ENCODE results near the gene KIF15. TPM values are rescaled to one million over a fixed set of nuclear protein-coding genes. Genes with fewer than 3 reads are reported as not detected.
A peak's percentile ranks its signal among the peaks of the same experiment; 100 is the strongest.

Gene KIF15
- total RNA-seq, 2 donors from 2014 or later = 0.42 to 2.4 TPM

- H3K36me3 ChIP-seq = no peaks in the 10 kb centered on the region
- H3K9me3 ChIP-seq = peaks cover 6% of the 10 kb centered on the region
- no peak overlapping the region for H3K27ac ChIP-seq
- TF ChIP-seq, protein P1, sequence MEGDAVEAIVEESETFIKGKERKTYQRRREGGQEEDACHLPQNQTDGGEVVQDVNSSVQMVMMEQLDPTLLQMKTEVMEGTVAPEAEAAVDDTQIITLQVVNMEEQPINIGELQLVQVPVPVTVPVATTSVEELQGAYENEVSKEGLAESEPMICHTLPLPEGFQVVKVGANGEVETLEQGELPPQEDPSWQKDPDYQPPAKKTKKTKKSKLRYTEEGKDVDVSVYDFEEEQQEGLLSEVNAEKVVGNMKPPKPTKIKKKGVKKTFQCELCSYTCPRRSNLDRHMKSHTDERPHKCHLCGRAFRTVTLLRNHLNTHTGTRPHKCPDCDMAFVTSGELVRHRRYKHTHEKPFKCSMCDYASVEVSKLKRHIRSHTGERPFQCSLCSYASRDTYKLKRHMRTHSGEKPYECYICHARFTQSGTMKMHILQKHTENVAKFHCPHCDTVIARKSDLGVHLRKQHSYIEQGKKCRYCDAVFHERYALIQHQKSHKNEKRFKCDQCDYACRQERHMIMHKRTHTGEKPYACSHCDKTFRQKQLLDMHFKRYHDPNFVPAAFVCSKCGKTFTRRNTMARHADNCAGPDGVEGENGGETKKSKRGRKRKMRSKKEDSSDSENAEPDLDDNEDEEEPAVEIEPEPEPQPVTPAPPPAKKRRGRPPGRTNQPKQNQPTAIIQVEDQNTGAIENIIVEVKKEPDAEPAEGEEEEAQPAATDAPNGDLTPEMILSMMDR (IDR thresholded peaks at IDR 0.05) = no peak
- no peak overlapping the region for H3K4me3 ChIP-seq
- H3K27me3 ChIP-seq (replicated peaks; ENCODE audit: insufficient read depth) = no peaks in the 10 kb centered on the region
- DNase-seq (ENCODE audit: low spot score) (no peak), ATAC-seq (ENCODE audit: insufficient number of reproducible peaks, low FRiP score, low read depth) (no peak)
- H3K4me1 ChIP-seq (ENCODE audit: control insufficient read depth in 1 of 2, low read depth in 2 of 2) = peaks cover 6 to 12% of the 10 kb centered on the region in 2 donors
Observed at GRCh38 chr3:44860117-44860516, 98.5 kb downstream of the KIF15 start.

DNA sequence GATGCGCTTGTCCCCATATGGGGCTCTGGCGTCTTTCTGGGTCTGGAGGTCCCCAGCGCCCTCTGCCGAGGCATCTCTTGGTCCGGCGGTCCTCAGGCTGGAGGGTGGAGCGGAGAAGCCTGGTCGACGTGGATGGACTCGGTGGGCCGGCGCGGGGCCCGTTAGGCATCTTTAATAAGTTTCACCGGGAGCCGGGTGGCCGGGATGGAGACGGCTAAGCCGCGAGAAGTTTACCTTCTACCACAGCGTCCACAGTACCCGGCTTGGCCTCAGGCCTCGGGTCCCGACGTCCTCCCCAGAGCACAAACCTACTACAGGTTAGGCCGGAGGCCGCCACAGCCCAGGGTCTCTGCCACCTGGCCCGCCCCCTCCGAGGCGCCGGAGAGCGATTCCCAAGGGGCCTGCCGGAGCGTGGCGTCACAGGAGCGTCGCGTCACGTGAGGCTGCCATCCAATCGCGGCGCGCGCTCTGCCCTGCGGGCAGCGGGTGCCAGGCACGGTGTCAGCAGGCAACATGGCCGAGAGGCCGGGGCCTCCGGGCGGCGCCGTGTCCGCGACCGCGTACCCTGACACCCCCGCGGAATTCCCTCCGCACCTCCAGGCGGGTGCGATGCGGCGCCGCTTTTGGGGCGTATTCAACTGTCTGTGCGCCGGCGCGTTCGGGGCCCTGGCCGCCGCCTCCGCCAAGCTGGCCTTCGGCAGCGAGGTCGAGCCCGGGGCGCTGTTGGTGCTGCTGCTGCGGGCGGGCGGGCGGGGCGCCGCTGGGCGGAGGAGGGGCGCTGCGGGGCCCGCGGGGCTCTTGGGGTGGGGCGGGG, 100.0 kb downstream of the KIF15 start, which contains the start of gene TMEM42:
Gene TMEM42, plus strand, starts transcription at position 501 of the 814 bp plus-strand sequence. Its CDS starts 13 bp downstream, at position 514.
- H3K27me3 ChIP-seq (replicated peaks; ENCODE audit: insufficient read depth) = no peaks in the 10 kb centered on the region
- DNase-seq (ENCODE audit: low spot score) (peak; percentile 66), ATAC-seq (ENCODE audit: insufficient number of reproducible peaks, low FRiP score, low read depth) (peak; percentile 95)
- H3K9me3 ChIP-seq = peaks cover 3% of the 10 kb centered on the region
- no peaks in the 10 kb centered on the region for H3K36me3 ChIP-seq
- peak within 1 kb of the TSS; percentile 82 for H3K4me3 ChIP-seq
- H3K27ac ChIP-seq = peak within 1 kb of the TSS; percentile 75 to 91
- TF ChIP-seq, protein P1 (IDR thresholded peaks at IDR 0.05) = no peak
- H3K4me1 ChIP-seq (ENCODE audit: control insufficient read depth in 1 of 2, low read depth in 2 of 2) = peaks cover 6 to 12% of the 10 kb centered on the region in 2 donors

GRCh38 chr3:44862226-44862637, 100.6 kb downstream of the KIF15 start:
- H3K4me3 ChIP-seq = peak overlapping the region; percentile 82
- DNase-seq (ENCODE audit: low spot score) (no peak), ATAC-seq (ENCODE audit: insufficient number of reproducible peaks, low FRiP score, low read depth) (peak; percentile 7)
- H3K36me3 ChIP-seq = no peaks in the 10 kb centered on the region
- TF ChIP-seq, protein P1 (IDR thresholded peaks at IDR 0.05) = no peak
- H3K9me3 ChIP-seq = no peaks in the 10 kb centered on the region
- peaks cover 6 to 12% of the 10 kb centered on the region in 2 donors for H3K4me1 ChIP-seq (ENCODE audit: control insufficient read depth in 1 of 2, low read depth in 2 of 2)
- H3K27ac ChIP-seq = peak overlapping the region; percentile 36 to 45
- H3K27me3 ChIP-seq (replicated peaks; ENCODE audit: insufficient read depth) = no peaks in the 10 kb centered on the region

DNA sequence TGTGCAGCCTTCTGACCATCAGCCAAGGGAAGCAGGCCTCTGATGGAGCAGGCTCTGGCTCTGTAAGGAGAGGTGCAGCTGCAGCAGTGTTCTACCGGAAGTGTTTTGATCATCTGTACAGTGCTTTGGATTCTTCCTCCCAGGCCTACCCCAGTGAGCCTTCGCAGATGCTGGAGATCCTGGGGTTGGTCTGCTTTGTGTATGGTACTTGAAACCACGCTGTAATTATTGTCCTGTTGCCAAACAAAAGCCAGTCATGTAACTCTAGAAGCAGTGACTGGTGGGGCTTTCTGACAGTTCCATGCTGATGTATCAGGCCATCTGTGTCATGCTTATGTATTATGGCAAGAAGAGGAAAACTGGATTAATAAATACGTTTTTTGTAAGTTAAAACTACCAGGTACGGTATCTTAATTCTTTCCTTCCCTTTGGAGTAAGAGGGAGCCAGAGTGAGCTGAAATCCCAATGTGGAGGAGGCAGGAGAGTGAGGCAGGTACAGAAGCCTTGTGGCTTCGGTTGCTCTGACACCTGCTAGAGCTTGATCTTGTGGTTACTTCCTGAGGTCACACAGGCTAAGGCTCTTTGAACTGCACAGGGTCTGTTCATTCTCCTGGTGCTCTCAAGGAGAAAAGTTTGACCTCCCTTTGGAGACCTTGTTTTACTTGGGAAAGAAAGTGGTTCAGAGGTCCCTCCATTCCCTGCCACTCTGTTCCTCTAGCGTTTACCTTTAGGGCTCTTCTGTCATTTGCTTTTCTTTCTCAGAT, 103.9 kb downstream of the KIF15 start:
- Histone ChIP-seq H3K27me3 (replicated peaks; ENCODE audit: insufficient read depth) (no peaks in the 10 kb centered on the region), H3K4me1 (ENCODE audit: control insufficient read depth in 1 of 2, low read depth in 2 of 2) (peaks cover 6 to 12% of the 10 kb centered on the region in 2 donors), H3K36me3 (no peaks in the 10 kb centered on the region), H3K4me3 (no peak overlapping the region), H3K27ac (no peak overlapping the region), H3K9me3 (no peaks in the 10 kb centered on the region)
- DNase-seq (ENCODE audit: low spot score) (no peak), ATAC-seq (ENCODE audit: insufficient number of reproducible peaks, low FRiP score, low read depth) (no peak)
- TF ChIP-seq, protein P1 (IDR thresholded peaks at IDR 0.05) = no peak
